GM21717 (cell line): ENCODE data around the gene TADA3.
A peak's percentile ranks its signal among the peaks of the same experiment; 100 is the strongest.

Experiments
- ATAC-seq: cut with Tn5 transposase; IDR thresholded peaks from one replicate; pipeline ENCODE4 v1.9.1; 2021; ENCODE audit warnings: mild to moderate bottlenecking, moderate library complexity; ENCODE audit not compliant: unreplicated experiment

TADA3 gene

GRCh38 chr3:9809615-9810432 is 17.6 kb upstream of the TADA3 start, which contains the start of gene TTLL3:
TSS of gene TTLL3 (plus strand) at chr3:9810262. CDS start at chr3:9810662, 400 bp downstream.
- ATAC-seq: peak; percentile 36

GRCh38 chr3:9809239-9809614 is 17.0 kb upstream of the TADA3 start:
- ATAC-seq: no peak

GRCh38 chr3:9808345-9809037 is 16.2 kb upstream of the TADA3 start:
- ATAC-seq: no peak

GRCh38 chr3:9807981-9808344 is 15.7 kb upstream of the TADA3 start:
- ATAC-seq: no peak

GRCh38 chr3:9806688-9807589 is 14.7 kb upstream of the TADA3 start:
- no peak for ATAC-seq

DNA sequence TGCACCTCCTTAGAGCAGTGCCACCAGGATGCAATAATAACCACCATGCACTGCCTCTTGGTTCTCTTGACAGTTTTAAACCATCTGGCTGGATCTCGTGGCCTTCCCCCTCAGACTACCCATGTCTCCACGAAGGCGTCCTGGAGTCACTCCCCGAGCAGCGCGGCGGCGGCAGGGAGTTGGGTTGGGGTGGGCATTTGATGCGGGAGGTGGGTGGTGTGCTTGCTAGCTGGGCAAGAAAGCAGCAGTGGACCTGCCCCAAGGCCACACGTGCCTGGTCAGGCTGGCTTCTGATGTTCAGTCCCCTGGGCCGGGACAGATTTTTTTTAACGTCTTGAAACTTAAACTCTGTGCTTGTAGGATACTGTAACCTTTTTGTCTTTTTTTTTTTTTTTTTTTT is 13.9 kb upstream of the TADA3 start:
- ATAC-seq: no peak

- ATAC-seq: no peak
Measured at GRCh38 chr3:9804996-9805395, 12.7 kb upstream of the TADA3 start.

- no peak for ATAC-seq
Measured at GRCh38 chr3:9803494-9803893, 11.2 kb upstream of the TADA3 start.

DNA sequence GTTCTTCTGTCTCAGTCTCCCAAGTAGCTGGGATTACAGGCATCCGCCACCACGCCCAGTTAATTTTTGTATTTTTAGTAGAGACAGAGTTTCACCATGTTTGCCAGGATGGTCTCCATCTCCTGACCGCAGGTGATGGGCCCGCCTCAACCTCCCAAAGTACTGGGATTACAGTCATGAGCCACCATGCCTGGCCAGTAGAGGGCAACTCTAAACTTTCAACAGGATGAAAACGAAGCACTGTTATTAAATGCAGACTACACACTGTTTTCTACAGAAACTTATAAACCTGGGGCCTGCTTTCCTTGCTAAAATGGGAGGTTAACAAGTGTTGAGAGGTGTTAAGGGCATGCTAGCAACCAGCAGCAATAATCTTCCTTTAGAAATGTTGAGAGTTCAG is 8.3 kb upstream of the TADA3 start:
- ATAC-seq: no peak

GRCh38 chr3:9797196-9797945 is 5.1 kb upstream of the TADA3 start:
- no peak for ATAC-seq

DNA sequence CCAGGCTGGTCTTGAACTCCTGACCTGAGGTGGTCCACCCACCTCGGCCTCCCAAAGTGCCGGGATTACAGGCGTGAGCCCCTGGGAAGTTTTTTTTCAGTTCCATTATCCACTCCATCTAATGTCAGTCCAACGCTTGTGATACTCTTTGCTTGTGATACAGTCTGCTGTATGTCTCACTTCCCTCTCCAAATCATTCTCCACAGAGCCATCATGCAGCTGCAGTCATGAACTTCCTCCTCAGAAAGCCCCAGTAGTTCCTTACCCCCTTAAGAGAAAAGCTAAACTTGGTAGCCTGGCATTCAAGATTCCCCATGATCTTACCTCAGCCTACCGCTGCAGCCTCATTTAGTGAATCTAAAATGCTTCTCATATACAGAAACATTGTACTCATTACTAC is 2.9 kb upstream of the TADA3 start:
- ATAC-seq: no peak

DNA sequence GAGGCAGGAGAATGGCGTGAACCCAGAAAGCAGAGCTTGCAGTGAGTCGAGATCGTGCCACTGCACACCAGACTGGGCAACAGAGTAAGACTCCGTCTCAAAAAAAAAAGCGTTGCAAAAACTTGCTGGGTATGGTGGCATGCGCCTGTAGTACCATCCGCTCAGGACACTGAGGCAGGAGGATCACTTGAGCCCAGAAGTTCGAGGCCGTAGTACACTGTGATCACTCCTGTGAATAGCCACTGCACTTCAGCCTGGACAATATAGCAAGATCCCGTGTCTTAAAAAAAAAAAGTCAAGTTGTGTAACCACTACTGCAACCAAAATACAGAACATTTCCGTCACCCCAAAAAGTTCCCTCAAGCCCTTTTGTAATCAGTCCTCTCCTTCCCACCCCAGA is 2.1 kb upstream of the TADA3 start:
- ATAC-seq: no peak

DNA sequence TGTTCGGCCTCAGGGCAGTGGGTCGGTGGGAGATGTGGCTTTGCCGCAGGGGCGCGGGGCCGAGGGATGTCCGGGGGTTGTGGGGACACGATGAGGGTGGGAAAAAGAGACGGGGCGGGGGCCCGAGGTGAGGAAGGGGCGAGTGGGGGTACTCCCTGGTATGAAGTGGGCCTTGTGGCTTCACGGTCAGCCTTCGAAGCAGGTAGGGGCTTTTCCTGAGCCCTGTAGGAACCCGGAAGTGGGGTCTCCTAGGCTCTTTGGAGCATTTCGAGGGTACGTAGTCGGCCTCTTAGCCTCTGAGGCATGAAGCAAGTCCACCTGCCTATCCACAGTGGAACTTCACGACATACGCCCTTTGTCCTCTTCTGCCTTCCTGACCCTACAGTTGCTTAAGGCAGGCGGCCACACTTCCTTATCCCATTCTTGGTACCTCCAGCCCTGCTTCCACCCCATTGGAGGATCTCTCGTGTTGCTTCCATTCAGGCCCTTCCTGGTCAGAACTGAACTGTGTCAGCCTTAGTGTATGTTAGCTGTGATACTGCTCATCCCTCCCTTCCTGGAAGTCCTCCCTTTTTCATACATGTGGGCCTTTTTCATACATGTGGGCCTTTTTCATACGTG is 998 bp upstream of the TADA3 start:
- no peak for ATAC-seq

DNA sequence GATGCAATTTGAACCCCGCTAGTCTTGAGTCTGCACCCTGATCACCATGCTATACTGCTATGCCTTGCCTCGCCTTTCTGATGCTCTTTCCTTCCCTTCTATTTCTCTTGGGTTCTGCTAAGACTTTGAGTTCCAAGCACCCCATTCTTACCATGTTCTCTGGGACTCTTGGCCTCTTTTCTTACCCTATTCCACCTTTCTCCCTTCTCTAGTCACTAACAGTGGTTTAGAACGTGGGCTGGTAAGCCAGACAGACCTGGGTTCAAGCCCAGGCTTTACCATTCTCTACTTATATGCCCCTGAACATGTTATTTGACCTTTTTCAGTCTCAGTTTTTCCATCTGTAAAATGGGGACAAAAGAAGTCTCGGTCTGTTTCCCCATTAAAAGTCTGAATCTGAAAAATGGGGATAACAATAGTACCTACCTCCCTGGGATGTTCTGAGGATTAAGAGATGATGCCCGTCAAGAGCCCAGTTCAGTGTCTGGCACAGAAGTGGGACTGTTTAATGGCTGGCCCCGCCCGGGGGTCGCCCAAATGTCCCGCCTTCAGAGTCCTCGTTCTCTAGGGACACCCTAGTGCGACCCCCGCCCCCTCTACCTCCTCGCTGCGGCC is 376 bp downstream of the TADA3 start:
- no peak for ATAC-seq

GRCh38 chr3:9791127-9791526 is 1.1 kb downstream of the TADA3 start:
- no peak for ATAC-seq

DNA sequence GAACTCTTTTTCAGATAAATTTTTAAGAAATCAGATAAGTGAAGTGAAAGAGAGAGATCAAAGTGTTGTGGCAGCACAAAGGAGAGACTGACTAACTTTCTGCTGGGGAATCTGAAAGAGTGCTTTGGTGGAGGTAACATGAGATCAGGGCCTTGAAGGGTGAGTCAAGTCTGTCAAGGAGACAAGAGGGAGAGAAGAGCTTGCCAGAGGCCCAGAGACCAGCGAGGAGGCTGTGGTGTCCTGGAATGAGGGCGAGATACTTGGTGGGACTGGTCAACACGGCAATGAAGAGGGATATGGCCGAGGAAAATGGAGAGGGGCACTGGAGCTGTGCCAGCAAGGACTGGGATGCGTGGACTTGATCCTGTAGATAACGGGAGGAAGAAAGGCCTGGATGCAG is 4.6 kb downstream of the TADA3 start:
- ATAC-seq: no peak

DNA sequence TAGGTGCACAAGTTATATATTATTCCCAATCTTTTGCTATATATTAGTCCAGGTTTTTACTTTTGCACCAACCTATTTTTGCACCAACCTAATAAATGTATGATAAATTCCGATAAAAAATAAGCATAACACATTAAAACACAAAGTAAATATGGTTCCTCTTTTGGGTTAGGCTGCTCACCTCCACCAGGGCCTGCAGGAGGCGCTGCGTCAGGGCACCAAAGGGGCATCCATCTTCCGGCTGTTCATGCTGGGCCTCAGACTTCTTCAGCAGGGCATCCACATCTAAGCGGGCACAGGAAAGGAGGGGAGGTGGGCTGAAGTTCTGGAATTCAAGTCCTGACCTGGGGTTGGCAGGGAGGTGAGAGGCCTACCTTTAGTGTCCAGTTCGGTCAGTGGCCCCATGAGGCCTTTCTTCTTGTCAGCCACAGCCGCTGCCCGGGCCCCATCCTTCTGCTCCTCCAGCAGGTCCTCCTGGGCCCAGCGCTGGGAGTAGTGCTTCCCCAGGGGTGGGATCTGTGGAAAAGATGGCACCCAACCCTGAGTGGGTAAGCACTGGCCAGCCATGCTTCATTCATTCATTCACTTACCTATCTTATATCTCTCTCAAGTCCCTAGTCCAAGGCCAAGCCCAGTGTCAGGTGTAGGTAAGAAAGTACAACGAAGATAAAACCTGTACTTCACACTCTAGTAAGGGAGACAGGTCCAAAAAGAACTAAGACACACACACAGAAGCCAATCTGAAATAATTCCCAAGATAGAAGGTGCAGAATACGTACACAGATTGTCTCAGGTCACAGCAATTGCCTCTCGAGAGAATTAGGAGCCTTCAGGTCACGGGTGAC is 5.2 kb downstream of the TADA3 start:
- ATAC-seq: no peak

DNA sequence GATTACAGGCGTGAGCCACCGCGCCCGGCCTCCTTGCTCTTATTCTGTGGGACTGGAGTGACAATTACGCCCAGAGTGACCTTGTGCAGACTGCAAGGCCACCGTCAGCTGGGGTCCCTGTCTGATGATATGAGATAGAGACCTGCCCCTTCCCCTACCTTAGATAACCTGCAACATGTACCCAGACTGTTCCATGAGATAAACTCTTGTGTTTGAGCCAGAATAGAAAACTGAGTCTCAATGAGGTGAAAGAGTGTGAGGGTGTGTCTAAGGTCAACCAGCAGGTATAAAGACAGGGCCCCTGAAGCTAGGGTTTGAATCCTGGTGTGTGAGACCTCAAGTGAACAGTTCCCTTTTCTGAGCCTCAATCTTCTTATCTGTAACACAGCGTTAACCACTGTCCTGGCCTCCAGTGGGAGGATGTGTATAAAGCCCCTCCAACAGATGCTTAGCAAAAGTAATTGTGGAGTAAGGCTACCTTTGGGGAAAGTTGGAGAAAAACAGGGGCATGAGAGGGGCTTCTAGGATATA is 6.0 kb downstream of the TADA3 start:
- no peak for ATAC-seq

DNA sequence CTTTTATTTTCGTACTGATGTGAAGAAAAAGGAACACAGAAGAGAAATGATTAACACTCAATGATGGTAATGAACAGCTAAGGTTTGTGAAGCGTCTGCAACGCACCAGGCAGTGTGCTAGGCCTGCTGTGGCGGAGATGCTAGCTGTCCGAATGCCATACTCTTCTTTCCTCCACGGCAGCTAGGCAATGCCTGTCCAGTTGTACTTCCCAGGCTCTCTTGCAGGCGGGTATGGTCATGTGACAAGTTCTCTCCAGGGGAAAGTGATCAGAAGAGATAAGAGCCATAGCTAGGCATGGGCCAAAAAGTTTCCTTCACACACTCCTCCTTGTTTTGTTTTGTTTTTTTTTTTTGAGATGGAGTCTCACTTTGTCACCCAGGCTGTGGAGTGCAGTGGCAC is 6.7 kb downstream of the TADA3 start:
- no peak for ATAC-seq
